ENCODE measurements around the gene MYCBP2.

DNA sequence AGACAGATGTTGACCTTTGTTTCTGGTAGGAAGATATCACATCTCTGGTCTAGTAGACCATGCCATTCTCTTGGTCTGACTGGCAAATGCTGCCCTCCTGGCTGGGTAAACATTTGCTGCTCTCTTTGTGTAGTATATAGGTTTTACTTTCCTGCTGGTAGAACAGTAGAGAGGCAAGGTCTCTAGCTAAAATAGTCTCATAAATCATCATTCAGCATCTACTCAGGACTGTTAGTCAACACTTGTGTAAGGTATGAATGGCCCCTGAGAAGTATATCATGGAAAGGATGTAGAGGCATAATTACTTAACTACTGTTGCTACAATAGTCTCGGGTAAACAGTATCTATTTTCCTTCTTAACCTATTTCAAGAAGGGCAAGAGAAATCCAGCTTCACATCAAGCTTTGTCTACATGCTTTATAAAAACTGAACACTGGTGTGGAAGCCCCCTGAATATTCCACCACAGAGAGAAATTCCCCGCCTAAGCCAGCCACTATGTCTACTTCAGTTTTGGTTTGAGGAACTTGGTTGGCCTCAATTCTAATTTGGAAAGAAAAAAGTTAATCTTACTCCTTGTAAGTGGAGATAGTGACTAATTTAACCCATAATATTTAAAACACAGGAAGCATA lies 18.4 kb upstream of the MYCBP2 start:
- TF ChIP-seq CTCF (IDR thresholded peaks at IDR 0.05) (no peak), POLR2A (IDR thresholded peaks at IDR 0.05) (no peak), EP300 (IDR thresholded peaks at IDR 0.05) (no peak)

All from tibial nerve (tissue), 4 donors.